NCI-H2196 (cell line): ENCODE measurements around the gene JDP2.

Experiments used
- DNase-seq: peaks from one replicate; lab custom pipeline; 2025; ENCODE audit not compliant: unreplicated experiment; lab: John Stamatoyannopoulos, UW

Gene JDP2

DNA sequence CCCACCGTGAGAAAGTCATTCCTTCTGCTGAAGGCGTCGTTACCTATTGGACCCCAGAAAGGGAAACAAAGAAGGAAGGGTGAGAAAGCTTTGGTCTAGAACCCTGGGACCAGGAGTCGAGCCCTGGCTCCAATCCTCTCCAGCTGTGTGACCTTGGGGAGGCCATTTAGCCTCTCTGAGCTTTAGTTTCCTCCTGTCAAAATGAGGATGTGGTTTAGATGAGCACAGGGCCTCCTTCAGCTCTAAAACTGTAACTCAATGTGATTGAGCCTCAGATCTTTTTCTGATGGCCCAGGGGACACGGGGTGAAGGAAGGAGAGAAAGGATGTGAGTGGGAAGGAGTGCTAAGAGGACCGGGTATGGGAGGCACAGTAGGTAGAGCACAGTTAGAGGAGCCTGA is 7.7 kb downstream of the JDP2 start:
- no peak for DNase-seq

- no peak for DNase-seq
These were observed 9.7 kb downstream of the JDP2 start for GRCh38 chr14:75437201-75438143.

- DNase-seq, result no peak
These were observed 10.8 kb downstream of the JDP2 start for GRCh38 chr14:75438486-75439080.

- no peak for DNase-seq
These were observed 12.2 kb downstream of the JDP2 start for GRCh38 chr14:75439989-75440388.

DNA sequence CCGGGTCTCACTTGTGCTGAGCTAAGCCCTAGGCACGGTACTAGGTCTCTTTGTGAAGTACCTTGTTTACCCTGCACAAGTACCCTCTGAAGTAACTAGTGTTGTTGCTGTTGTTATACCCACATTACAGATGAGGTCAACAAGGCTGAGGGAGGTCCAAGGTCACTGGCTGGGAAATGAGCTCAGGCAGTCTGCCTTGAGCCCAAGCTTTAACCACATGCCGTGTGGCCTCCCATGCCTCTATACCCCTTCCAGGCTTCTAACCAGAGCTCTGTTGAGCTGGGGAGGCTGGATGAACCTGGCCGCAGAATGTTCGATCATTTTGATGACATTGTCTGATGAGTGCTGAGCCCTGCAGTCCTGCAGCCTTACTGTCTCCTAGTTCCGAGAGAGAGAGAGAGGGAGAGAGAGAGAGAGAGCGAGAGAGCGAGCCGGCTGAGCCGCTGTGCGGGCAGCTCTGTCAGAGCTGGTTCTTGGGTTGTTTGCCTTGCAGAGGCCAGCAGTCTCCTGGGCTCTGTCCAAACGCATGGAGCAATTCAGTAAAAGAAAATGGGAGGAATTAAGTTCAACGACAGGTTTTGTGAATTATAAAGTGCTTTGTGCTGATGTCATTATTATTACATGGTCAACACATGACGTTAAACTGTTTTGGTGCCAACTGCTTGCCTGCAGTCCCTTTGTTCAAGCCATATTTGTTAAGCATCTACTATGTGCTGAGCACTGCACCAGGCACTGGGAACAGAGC is 13.1 kb downstream of the JDP2 start:
- no peak for DNase-seq

DNA sequence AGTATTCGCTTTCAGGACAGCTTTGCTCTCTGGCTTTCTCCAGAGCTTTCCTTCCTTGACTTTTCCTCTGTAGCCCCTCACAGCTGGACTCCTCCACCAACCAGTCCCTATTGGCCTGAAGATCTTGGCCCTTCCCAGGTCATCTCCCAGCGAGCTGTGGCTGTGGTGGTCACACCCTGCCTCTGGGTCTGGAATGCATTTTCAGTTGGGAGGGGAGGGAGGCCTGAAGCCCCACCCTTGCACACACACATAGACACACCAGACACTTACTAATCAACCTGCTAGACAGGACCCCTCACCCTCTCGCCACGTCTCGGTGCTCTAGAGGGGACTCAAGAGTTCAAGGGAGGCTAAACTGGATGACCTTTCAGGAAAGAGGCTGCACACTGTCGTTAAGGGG is 13.9 kb downstream of the JDP2 start:
- DNase-seq, result no peak

GRCh38 chr14:75442166-75442565 is 14.3 kb downstream of the JDP2 start:
- DNase-seq, result no peak

DNA sequence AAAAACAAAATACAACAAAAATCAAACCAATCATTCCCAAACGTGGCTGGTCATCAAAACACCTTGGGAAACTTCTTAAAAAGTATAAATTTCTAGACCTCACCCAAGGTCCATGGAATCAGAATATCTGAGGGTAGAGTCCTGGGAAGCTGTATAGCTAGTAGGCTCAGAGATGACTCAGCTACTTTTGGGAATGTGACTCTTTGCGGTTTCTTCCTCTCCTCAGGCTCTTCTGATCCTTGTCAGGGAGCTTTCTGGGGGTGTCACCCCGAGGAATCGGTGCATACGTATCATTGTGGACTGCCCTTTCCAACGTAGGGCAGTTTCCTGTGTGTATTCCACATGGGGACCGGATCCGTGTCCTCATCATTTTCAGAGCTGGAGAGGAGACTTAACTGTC is 14.8 kb downstream of the JDP2 start:
- DNase-seq, result no peak

DNA sequence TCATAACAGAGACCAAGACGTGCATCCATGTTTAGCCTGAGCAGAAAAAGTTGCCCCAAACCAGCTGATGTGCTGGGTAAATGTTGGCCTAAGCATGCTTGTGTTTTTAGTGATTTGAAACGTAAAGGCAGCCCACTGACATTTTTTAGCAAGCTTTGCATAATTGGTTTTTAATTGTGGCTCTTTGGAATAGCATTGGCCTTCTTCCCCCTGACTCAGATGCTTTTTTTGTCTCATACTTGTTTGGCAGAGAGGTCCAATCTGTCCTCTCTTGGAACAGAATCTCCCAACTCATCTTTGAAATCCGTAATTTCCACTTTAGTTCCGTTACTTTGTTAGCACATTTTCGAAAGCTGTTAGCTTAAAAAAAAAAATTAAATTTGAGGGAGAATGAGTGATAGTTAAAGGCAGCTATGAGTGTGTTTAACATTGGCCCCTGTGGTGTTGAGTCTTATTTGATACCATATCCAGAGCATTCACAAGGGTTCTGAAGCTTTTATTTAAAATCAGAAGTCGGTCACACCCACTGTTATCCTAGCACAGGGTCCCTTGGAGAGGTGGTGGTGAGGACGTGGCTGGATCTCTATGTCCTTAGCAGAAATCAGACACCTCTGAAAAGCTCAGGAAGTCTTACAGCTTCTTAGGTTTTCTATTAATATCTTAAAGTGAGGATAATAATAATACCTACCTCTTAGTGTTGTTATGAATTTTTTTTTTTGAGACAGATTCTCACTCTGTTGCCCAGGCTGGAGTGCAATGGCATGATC is 15.6 kb downstream of the JDP2 start:
- no peak for DNase-seq

DNA sequence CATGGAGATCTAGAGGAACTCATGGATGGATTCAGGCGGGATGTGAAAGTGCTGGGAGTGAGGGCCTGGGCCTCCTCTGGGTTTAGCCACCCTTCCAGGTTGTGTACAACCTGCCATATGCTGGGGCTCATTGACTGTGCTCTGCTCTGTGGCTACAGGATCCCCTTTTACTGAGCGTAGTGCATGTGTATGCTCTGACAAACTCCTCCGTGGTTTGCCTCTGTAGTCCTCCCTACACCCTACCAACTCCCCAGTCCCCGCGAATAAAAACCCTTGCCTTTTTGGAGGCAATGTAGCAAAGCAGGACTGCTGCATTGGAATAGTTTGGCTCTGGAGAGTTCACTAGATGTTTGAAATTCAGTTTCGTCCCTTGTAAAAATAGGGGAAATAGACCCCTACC is 17.4 kb downstream of the JDP2 start:
- DNase-seq, result no peak

DNA sequence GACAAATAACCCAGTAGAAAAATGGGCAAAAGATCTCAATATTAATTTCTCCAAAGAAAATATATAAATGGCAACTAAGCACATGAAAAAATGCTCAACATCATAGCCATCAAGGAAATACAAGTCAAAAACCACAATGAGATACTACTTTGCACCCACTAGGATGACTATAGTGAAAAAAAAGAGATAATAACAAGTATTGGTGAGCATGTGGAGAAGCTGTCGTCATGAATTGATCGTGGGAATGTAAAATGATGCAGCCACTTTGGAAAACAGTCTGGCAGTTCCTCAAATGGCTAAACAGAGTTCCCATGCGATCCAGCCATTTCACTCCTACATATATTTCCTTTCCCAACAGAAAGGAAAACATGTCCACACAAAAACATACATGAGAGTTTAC is 18.1 kb downstream of the JDP2 start:
- no peak for DNase-seq

- DNase-seq, result no peak
These were observed 18.6 kb downstream of the JDP2 start for GRCh38 chr14:75446447-75446846.

GRCh38 chr14:75448209-75448608 is 20.4 kb downstream of the JDP2 start:
- no peak for DNase-seq

DNA sequence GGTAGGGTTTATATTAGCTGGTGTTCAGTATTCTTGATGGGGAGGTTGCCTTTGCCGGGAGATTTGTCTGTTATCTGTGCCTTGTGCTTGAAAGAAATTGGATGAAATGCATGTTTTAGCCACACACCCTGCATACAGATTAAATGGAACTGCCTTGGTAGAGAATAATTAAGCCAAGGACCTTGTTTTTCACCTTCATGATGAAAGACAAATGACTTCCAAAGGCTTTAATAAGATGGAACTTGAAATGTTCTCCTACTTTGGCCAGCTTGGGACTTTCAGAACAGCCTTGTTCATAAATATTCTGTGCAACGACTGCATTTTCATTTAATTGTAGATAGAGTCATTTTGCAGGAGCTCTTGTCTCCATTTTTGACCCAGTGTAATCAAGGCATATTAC is 21.2 kb downstream of the JDP2 start:
- no peak for DNase-seq

DNA sequence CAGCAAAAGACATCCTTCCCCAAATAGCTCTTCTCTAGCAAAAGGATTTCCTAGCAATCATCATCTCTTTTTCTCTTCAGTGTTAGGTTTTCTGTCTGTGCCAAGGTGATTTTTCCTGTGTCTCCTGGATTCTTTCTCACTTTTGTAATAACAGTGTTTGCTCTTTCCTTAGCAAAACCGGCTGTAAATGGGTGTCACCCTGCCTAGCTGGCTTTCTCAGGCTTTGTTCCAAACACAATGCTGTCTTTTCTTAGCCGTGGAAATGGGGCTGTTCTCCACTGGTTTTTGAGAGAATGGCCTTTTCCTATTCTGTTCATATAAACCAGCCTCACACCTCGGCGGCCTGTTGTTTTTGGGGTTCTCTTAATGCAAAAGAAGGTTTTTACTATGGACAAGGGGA is 21.9 kb downstream of the JDP2 start:
- no peak for DNase-seq

- DNase-seq, result peak; percentile 81
These were observed 22.8 kb downstream of the JDP2 start for GRCh38 chr14:75450381-75451276.

DNA sequence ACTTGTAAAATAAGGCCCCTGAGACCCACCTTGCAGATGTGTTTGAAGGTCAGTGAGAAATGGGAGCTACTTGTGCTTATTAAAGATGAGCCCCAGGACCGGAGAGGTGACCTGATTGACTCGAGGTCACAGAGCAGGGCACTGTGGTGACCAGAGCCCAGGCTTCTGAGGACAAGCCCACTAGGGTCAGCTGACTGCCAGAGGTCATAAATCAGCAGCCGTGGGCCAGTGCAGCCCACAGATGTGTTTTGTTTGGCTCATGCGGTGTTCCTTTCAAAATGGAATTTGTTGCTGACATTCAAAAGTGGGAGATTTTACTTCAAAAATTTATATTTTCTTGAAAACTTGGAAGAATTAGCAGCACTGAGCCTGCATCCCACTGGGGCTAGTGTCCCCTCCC is 24.5 kb downstream of the JDP2 start:
- DNase-seq, result no peak

DNA sequence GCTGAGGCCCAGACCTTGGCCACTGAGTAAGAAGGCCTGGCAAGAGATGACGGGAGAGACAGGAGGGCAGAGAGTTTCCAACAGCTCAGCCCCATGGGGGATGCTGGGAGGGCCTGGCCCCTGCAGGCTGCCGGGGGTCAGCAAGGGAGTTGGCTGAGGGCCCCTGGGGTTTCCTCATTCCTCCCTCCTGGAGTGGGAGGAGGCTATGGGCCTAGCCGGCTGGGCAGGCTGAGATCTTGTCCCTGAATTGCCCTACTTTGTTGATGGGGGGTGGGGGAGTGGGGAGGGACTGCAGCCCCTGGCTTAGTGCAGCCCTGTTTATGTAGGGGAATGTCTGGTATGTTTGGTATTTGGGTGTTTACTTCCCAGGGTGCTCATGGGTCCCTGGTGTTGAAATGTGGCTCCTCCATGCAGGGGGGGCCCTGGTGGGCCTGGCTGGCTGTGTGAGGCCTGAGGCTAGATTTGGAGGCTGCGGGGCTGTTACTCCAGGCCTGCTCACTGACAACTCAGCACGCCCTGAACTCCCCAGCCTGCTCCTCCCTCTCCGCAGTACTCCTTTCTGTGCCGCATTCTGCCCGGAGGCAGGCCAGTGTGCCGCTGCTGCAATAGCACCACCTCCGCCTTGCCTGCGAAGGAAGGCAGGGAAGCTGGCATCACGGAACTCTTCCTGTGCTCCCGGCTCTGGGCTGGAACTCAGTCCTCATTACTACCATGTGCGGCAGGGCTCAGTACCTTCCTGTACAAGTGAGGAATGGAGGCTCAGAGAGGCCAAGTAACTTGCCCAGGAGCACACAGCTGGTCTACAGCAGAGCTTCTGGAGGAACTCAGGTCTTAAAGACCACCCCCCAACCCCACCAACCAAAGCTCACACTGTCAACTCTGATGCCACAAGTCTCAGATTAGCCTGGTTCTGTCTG is 25.3 kb downstream of the JDP2 start:
- DNase-seq, result no peak

- DNase-seq, result no peak
These were observed 26.1 kb downstream of the JDP2 start for GRCh38 chr14:75453817-75454434.
